Stimulated activated CD4-positive, alpha-beta T cell treated with anti-CD3 and anti-CD28 coated beads, Interleukin-2, amount 100 ng/mL, for 4 hours (primary cell): ENCODE data around the gene DUSP5.
"Not testable (repeated sequence)": the region's sequence is repeated elsewhere in the genome, so short reads cannot be mapped to it uniquely, and the experiment has no call there.

Experiments used
- DNase-seq: peaks from one replicate; pipeline ENCODE4 v3.0.0-alpha.2; 2020; ENCODE audit warnings: low read depth

DUSP5 gene

DNA sequence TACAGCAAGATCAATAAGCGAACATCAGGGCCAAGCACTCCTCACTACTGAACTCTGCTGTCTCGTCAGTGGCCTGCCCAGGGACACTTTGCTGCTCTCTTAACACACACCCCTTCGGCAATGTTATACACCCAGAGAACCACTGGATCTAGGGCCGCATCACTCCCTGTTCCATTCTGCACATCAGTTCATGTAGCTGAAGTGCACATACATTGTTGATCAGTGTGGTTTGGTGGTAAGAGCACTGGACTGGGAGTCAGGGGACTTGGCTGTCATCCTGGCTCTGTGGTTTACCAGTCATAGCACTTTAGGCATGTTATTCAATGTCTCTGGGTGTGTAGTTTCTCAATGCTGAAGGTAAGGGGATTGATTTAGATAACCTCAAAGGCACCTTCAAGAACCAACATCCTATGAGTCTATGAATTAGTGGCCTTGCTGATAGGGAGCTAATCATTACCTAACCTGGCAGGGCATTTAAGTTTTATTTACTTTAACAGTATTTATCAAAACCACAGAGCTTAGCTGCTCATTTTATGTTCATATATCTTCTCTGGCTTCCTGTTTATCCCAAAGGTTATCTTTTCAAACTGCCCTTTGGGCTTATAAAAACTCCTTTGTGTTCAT, 24.8 kb downstream of the DUSP5 start:
- DNase-seq: no peak

DNA sequence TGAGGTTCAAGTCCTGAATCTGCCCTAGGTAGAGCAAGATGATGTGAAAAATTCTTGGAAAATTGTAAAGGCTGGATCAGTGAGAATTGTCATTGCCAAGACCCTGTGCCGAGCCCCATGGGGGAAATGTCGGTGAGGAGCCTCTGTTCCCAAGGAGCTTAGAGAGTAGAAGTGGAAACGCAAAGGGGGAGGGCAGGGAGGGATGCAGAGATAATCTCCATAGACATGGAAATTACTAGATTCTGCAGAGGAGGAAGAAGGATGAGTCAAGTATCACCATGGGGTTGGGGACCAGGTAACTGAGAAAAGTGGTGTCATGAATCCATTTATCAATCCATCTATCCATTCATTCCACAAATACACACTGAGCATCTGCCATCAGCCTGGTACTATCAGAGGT, 26.0 kb downstream of the DUSP5 start:
- no peak for DNase-seq

DNA sequence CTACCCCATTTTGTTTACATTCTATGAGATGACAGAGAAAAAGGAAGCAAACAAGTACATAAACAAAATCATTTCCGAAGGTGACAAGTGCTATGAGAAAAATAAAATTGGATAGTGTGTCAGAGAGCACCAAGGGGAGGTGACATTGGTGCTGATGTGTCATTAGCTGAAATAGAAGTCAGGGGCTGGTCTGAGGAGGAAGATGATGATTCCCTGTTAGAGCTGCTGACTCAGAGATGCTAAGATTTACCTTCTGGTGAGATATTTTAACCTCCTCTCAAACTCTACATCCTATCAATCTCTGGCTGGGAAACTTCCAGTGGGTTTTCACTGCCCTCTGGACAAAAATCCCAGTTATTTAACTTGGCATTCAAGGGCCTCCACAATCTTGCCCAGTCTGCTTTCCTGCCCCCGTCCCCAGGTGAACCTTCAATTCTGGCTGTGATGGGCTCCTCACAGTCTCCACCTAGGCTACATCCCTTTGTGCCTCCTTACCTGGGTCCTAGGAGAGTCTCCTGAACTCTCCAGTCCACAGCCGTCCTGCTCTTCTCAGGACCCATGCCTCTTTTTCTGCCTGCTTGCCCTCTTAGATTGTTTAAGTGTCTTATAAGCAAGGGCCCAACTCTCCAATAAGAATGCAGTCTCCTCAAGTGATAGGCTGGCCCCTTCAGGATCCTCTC, 26.6 kb downstream of the DUSP5 start:
- no peak for DNase-seq

DNA sequence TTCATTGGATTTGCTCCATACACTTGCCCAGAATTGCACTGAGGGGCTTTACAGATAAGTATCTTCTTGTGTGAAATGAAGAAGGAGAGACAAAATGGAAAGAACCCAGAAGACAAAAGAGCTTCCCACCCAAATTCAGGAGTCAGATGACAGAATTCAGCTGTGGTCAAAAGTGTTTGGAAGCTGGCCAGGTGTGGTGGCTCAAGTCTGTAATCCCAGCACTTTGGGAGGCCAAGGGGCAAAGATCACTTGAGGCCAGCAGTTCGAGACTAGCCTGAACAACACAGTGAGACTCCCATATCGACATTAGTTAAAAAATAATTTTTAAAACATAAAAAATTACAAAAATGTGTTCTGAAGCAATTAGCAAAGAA, 27.1 kb downstream of the DUSP5 start:
- no peak for DNase-seq

DNA sequence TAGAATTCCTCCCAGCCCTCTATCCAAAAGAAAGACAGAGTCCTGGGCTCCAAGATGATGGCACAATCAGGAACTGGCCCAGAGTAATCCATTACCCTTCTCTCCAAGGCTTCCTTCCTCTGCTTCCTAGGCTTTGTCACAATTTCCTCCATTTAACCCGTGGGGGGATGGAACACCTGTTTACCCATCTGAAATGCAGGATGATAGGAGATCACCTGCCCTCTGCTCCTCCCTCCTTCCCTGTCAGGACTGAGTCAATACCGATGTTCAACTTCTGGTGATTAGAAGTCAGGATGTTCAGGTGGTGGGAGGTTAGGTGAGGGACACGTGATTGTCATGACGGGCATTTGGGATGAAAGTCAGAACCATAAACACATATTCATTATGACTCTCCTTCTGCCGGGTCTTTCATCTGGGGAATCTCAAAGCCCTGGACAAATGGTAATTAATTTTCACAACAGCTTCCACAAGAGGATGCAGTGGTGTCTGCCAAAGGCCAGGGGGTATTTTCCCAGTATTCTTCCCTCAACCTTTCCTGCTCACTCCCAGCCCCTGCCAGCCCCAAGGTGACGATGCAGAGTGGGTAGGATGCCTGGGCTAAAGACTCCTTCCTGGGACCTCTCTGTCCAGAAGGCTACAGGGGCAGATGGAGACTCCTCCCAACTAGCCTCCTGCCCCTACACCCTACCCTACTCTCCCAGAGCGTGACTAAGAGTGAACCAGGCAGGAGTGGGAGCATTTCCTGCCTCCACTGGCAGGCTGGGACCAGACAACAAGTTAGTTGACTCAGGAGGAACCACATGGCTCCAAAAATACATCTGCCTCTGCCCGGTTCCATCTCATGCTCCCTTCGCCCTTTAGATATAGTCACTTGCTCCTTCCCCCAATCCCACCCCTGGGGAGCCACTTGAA, 27.9 kb downstream of the DUSP5 start:
- DNase-seq: no peak

DNA sequence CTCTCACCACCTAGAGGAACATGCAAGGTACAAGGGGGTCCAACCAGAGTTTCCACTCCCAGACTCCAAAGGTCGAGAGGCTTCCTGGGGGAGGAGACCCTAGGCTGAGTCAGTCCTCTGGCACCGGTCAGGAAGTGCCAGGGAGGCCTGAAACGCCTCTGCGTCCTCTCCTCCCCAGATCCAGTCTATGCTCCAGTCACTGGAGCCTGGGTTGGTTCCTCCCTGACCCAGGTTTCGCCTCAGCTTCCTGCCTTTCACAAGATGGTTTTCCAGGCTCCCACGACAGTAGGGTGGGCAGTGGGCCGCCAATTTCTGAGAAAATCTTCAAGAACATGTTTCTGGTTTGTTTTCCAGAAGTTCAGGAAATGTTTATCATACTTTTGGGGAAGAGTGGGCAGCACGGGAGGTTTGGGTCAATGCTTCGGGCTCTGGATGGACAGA, 30.0 kb downstream of the DUSP5 start:
- DNase-seq: no peak

DNA sequence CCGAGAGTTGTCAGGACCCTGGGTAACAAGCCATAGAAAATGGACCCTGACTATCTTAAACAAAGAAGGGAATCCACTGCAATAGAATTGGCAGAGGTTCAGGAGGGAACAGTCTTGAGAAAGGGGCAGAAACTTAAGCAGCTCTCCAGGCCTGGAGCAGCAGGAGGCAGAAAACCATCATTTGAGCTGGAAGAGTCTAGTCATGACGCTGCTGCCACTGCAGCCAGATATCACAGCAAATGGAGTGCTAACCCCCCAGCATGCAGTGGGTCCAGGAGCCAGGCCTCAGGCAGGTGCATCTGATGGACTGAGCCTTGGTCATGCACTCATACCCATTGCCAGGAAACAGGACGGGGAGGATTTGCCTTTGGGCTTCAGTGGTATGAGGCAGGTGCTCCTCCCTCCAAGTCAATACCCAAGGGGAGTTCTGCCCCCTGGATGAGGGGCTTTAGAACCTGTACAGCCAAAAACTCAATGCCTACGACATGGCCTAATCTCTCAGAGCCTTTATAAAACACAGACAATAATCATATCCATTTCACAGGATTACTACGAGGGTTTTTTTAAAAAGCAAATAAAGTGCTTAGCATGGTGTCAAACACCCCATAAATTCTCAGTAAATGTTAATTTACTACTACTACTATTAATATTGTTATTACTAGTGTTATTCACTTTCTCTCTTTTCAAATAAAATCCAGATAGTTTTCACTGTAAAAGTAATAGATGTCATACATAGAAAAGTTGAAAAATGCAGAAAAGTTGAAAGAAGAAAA, 30.7 kb downstream of the DUSP5 start:
- no peak for DNase-seq

DNA sequence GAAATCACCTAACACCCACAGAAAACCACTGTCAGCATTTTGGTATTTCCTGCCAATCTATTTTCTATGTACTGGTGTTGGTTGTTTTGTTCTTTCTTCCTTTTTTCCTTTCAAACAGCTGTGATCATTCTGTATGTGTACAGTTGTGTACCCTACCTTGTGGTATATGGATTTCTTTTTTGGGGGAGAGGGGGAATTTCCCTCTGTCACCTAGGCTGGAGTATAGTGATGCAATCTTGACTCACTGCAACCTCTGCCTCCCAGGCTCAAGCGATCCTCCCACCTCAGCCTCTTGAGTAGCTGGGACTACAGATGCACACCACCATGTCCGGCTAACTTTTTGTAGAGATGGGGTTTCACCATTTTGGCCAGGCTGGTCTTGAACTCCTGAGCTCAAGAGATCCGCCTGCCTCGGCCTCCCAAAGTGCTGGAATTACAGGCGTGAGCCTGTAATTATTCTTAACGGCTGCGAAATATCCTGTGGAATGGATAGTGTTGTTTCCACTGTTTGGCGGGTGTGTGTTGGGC, 31.4 kb downstream of the DUSP5 start:
- DNase-seq: peak; percentile 46

DNA sequence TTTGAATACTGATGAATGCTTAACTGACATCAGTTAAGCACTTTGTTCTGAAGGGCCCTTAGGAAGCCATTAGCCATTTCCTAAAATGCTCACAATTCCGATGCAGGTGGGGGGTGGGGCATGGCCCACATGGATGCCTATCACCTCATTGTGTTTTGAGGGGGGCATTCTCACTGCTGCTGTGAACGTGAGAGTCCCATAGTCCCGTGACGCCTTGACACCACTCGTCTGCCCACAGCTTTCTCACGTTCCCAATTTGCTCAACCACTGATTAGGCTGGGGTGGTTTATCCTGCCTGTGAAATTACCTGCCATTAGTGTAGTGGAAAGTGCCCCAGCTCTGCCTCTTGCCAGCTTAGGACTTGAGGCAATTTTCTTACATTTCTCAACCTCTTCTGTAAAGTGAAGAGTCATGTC, 31.9 kb downstream of the DUSP5 start:
- DNase-seq: no peak

DNA sequence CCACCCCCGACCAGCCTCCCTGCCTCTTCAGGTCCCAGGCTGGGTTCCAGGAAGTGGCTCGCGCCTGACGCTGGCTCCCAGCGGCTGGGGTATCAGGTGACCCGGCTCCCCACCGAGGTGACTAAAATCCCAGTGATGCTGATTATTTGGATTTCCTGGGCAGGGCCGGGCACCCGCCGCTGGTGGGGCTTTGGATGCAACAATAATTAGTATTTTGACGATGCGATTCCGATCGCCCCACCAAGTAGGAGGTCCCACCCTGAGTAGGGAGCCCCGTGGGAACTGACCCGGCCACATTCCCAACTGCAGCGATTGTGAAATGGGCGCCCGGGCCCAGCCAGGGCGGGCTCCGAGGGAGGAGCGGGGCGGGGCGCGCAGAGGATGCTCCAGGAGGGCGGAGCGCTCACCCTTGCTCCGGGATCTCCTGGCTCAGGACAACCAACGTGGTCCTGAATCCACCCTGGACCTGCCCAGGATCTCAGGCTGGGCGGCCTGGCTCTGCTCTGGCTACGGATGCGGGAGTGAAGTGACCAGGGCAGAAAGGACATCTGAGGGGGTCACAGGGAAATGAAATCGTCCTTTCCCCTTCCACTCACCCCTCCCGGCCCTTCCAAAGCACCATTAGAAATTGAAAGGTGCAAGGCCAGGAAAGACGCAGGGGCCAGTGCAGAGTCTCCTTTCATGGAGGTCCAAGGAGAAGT, 32.6 kb downstream of the DUSP5 start:
- DNase-seq: no peak

DNA sequence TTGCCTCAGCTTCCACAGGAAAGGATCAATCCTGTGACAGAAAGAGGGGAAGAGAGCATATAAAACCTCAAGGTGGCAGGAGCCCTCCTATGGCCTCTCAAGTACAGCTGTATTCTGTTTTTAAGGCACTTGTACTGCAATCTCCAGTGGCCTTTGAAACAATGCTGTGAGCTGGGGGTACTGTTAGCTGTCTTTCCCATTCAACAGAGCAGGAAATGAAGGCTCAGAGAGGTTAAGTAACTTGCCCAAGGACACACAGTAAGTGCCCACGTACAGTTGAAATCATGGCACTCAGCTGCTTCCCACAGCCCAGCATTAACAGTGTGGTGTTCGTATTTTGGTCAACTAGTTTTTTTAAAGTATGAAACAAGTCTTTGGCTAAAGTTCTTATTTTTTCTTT, 34.0 kb downstream of the DUSP5 start:
- DNase-seq: no peak

DNA sequence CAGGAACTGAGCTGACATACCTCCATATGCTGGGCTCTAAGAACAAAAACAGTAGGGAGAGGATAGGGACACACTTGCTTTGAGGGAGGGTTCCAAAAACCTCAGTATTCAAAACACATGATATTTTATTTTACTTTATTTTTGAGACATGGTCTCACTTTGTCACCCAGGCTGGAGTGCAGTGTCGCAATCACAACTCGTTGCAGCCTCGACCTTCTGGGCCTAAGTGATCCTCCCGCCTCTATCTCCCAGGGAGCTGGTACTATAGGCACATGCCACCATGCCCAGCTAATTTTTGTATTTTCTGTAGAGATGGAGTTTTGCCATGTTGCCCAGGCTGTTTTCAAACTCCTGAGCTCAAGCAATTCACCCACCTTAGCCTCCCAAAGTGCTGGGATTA, 34.9 kb downstream of the DUSP5 start:
- not testable (repeated sequence) for DNase-seq

DNA sequence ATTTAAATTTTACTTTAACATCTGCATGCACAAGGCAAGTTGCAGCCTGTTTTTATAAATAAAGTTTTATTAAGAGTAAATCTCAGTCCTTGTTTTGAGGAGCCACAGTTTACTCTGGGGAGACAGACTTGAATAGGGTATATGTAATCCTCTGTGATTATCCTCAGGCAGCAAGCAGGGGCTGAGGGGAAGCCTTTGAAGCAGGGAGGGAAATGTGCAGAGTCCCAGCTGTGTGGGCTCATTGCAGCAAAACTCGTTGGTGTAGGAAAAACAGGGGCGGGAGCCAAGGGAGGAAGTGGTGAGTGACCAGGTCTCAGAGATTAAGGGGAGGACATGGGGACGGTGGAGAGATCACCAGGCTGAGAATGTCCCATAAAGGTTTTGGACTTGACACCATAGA, 35.4 kb downstream of the DUSP5 start:
- no peak for DNase-seq

DNA sequence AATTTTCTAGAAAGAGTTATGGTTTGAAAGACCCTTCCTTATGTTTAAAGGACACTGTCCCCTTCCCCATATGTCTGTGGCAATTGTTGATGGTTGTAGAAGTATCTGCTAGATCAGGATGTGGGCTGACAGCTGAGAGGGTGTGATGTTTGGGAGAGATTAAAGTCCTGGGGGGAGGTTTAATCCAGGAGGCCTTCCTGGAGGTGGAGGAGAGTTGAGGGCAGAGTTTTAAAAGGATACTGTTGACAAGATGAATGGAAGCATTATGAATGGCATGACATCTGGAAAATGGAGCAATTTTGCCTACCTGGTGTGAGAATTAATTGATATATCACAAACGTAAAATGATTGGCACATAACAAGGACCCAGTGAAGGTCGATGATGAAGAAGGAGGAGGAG, 36.9 kb downstream of the DUSP5 start:
- DNase-seq: no peak

DNA sequence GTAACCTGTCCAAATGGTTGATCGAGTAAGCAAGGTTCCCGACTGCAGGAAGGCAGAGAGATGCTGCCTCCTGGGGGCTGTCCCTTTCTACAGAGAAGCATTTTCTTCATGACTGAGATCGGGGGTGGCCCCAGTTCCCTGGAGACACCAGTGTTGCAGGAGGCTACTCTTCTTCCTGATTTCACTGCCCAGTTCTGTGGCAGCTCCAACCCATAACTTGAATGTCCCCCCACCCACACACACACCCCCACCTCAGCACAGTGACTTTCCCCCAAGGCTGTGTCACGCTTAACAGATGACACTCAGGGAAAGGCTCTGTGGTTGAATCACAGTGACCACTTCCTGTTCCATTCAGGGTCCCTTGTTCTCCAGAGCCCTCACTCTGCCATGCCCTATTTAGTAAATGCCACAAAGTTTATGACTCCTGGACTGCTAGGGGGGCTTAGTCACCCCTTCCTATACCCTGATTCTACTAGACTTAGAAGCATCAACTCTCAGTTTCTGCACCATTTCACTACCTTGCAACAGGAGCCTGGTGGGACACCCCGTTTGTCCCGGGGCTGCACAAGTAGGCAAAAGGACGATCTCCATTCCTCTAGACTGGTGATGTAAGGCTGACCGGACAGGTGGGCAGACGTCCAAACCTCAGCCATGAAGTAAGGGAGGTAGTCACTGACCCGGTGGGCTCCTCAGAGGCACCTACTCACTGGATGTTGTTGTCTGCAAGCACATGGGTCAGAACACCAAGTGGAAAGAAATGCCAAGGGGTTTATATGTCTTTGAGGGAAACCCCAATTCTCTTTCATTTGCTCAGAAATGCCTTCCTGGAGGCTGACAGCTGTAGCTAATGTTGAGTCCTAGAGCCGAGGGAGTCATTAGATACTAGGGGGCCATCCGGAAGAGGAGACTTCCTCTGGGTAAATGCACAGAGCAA, 38.5 kb downstream of the DUSP5 start:
- DNase-seq: peak; percentile 69

DNA sequence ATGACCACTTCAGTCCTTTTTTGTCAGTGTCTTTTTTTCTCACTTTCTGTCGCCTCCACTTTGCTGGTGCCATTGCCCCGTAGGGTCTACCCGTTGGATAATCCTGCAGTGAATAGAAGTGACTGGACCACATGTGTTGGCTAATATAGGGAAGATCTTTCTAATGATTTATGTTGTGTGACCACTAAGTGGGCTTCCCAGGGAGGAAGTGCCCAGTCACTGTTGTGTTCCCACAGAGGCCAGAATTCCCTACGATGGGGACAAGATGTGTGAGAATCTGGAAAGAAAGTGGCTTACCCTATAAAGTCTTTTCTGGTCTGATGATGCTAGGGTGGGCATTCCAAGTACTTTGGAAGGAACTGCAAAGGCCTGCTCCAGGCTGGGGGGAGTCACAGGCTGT, 41.4 kb downstream of the DUSP5 start:
- DNase-seq: no peak

DNA sequence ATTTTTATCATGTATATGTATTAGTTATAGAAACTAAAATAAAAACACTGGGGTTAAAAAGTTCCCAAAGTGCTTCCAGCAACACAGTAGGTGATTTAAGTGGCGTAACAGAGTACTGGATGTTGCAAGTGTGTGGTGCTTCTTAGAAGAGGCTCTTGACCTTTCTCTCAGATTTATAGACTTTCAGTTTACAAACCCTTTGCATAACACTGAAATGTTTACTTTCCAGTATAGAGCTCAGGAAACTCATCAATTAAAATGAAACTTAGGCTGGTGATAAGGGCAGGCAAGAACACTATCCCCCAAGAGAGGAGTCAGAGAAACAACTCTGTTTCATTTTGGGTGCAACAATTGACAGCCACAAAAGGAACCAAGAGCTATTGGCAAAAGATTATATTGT, 42.3 kb downstream of the DUSP5 start:
- DNase-seq: no peak

DNA sequence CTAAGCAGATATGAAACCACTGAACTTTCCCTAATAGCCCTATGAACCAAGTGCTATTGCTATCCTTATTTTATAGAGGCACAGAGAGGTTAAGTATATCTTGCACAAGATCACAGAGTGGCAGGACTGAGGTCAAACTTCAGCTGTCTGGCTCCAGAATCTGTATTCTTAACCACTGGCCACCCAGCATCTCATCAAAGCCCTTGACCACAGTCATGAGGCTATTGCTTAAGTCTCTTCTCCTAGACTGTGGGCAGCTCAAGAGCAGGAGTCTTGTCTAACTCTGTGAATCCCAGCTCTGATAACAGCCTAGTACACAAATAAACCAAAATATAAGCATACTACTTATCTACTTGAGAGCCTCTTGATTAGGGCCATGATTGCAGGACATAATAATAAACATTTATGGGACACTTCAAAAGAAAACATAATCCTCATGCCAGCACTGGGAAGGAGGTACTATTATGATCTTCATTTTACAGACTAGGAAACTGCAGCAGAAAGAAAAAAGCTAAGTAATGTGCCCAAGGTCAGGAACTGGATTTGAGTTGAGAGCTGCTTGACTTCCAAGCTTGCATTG, 47.3 kb downstream of the DUSP5 start:
- no peak for DNase-seq

DNA sequence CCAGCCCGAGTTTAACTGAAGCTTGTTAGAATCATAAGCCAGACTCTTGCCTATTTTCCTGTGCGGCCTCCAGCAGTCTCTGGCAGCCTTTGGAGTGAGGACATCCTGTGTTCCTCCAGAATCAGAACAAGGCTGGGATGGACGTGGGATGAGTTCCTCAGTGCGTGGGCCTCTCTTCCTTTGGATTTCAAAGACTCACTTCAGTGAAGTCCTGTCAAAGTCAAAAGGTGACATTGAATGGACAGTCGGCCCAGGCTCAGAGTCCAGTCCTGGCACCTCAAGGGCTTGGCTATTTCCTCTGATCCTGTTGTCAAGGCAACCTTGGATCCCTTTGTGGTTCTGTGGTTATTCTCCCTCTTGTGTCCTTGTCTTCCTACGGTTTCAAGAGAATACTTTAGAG, 48.4 kb downstream of the DUSP5 start:
- DNase-seq: no peak
